HL-60 (cell line): ENCODE results near the gene MAP3K14.

Source experiments
- DNase-seq, 2 experiments: peaks; one replicate each; pipeline ENCODE4 v3.0.0-alpha.2; 2010 to 2020; ENCODE audit warnings: low read depth in 1 of 2, low spot score in 1 of 2
- H3K27ac ChIP-seq: fragments of 250-450 bp; sonication (Bioruptor Pico); replicated peaks from 2 replicates; pipeline ENCODE4 v1.5.1; 2020; ENCODE audit warnings: mild to moderate bottlenecking, moderate library complexity
- H3K27me3 ChIP-seq: fragments of 250-450 bp; sonication (Bioruptor Pico); 2 replicates; pipeline ENCODE4 v1.5.1; 2021; ENCODE audit warnings: mild to moderate bottlenecking, moderate library complexity; ENCODE audit not compliant: insufficient read depth, poor library complexity, severe bottlenecking
- H3K4me3 ChIP-seq: replicated peaks from 2 replicates; pipeline ENCODE4 v1.5.1; 2011; ENCODE audit warnings: mild to moderate bottlenecking, control low read depth, low read length; ENCODE audit not compliant: insufficient read depth
- CTCF ChIP-seq: IDR thresholded peaks from one replicate; pipeline ENCODE4 v1.5.1; 2011; ENCODE audit warnings: low read length, control low read depth, inconsistent platforms; ENCODE audit not compliant: insufficient read depth
- GABPA ChIP-seq: IDR thresholded peaks from 2 replicates; pipeline ENCODE4 v1.6.1; 2012; ENCODE audit warnings: low read depth
- POLR2AphosphoS5 ChIP-seq: IDR thresholded peaks from 2 replicates; pipeline ENCODE4 v1.6.1; 2012; ENCODE audit warnings: low read depth
- REST ChIP-seq: IDR thresholded peaks from 2 replicates; pipeline ENCODE4 v1.6.1; 2012; ENCODE audit warnings: low read depth; ENCODE audit not compliant: insufficient replicate concordance
- SPI1 ChIP-seq: IDR thresholded peaks from 2 replicates; pipeline ENCODE4 v1.6.1; 2012; ENCODE audit warnings: low read depth, mild to moderate bottlenecking, borderline replicate concordance

The MAP3K14 gene

GRCh38 chr17:45228763-45229539, 87.9 kb downstream of the MAP3K14 start:
- peak; percentile 60 for TF ChIP-seq GABPA
- peak; percentile 24 for TF ChIP-seq REST
- no peak for TF ChIP-seq CTCF
- peak; percentile 49; the same call in 1 of the 2 replicates for TF ChIP-seq SPI1
- peak; percentile 98 for TF ChIP-seq POLR2AphosphoS5
- peak overlapping the region; percentile 81 for H3K27ac ChIP-seq
- H3K27me3 ChIP-seq = no peaks in the 10 kb centered on the region
- peak; percentile 99 to 100 for DNase-seq
- peak overlapping the region; percentile 20; the same call in 1 of the 2 replicates for H3K4me3 ChIP-seq

- Histone ChIP-seq H3K4me3 (peak overlapping the region; percentile 20), H3K27me3 (no peaks in the 10 kb centered on the region), H3K27ac (peak overlapping the region; percentile 81)
- TF ChIP-seq REST (no peak), GABPA (no peak), SPI1 (no peak), POLR2AphosphoS5 (no peak), CTCF (no peak)
- DNase-seq = no peak
Measured at GRCh38 chr17:45227926-45228762, 88.7 kb downstream of the MAP3K14 start.

GRCh38 chr17:45227101-45227925, 89.5 kb downstream of the MAP3K14 start:
- no peak for DNase-seq
- peak overlapping the region; percentile 35 for H3K4me3 ChIP-seq
- H3K27ac ChIP-seq = peak overlapping the region; percentile 81
- no peak for TF ChIP-seq GABPA
- TF ChIP-seq POLR2AphosphoS5 = no peak
- no peak for TF ChIP-seq CTCF
- no peak for TF ChIP-seq REST
- TF ChIP-seq SPI1 = peak; percentile 39; the same call in 1 of the 2 replicates
- H3K27me3 ChIP-seq = no peaks in the 10 kb centered on the region
